HepG2 (cell line): ENCODE results near the gene ZFPM1. TPM values are rescaled to one million over a fixed set of nuclear protein-coding genes. Genes with fewer than 3 reads are reported as not detected.
A peak's percentile ranks its signal among the peaks of the same experiment; 100 is the strongest.

ENCODE experiments used
- ARID5B ChIP-seq: IDR thresholded peaks from 2 replicates; pipeline ENCODE4 v1.4.0; 2020; ENCODE audit warnings: mild to moderate bottlenecking, missing genetic modification reagents
- GATA4 ChIP-seq: sonication (generic); IDR thresholded peaks from 2 replicates; pipeline ENCODE4 v1.6.1; 2016; ENCODE audit warnings: antibody characterized with exemption, low read depth, borderline replicate concordance
- HMGXB4 ChIP-seq, 2 experiments: sonication (generic) in 1 of 2; formaldehyde crosslinking in 1 of 2; IDR thresholded peaks; 2 replicates each; pipeline versions ENCODE4 v1.4.0 to v1.6.1; 2018 to 2020; ENCODE audit warnings: missing genetic modification reagents in 2 of 2, borderline replicate concordance in 1 of 2, low read depth in 1 of 2, mild to moderate bottlenecking in 1 of 2, missing biosample characterization in 1 of 2
- MLXIP ChIP-seq: sonication (generic); formaldehyde crosslinking; IDR thresholded peaks from 2 replicates; pipeline ENCODE4 v1.9.0; 2021; ENCODE audit warnings: missing genetic modification reagents, borderline replicate concordance
- MNT ChIP-seq: fragments of 450-650 bp; IDR thresholded peaks from 2 replicates; pipeline ENCODE4 v1.6.1; 2016
- NCOA2 ChIP-seq: sonication (generic); formaldehyde crosslinking; IDR thresholded peaks from 2 replicates; pipeline ENCODE4 v1.8.0; 2022; ENCODE audit warnings: inconsistent platforms
- NR3C1 ChIP-seq: sonication (generic); formaldehyde crosslinking; IDR thresholded peaks from 2 replicates; pipeline ENCODE4 v1.4.0; 2020; ENCODE audit warnings: missing genetic modification reagents
- POGZ ChIP-seq: sonication (generic); formaldehyde crosslinking; IDR thresholded peaks from 2 replicates; pipeline ENCODE4 v1.4.0; 2020; ENCODE audit warnings: mild to moderate bottlenecking, missing genetic modification reagents
- ZBTB7B ChIP-seq: sonication (generic); formaldehyde crosslinking; IDR thresholded peaks from 2 replicates; pipeline ENCODE4 v1.4.0; 2020; ENCODE audit warnings: missing genetic modification reagents
- ZNF17 ChIP-seq: sonication (generic); formaldehyde crosslinking; IDR thresholded peaks from 2 replicates; pipeline ENCODE4 v1.5.0; 2020; ENCODE audit warnings: mild to moderate bottlenecking, missing genetic modification reagents
- ZNF382 ChIP-seq: sonication (generic); formaldehyde crosslinking; IDR thresholded peaks from 2 replicates; pipeline ENCODE4 v1.5.0; 2020; ENCODE audit warnings: missing genetic modification reagents, mild to moderate bottlenecking, borderline replicate concordance
- ZNF468 ChIP-seq: sonication (generic); formaldehyde crosslinking; IDR thresholded peaks from 2 replicates; pipeline ENCODE4 v1.8.0; 2022; ENCODE audit warnings: mild to moderate bottlenecking, moderate library complexity, missing genetic modification reagents
- ZNF552 ChIP-seq: sonication (generic); formaldehyde crosslinking; IDR thresholded peaks from 2 replicates; pipeline ENCODE4 v1.9.0; 2022; ENCODE audit warnings: missing genetic modification reagents, mild to moderate bottlenecking, borderline replicate concordance
- ZNF556 ChIP-seq: sonication (generic); formaldehyde crosslinking; IDR thresholded peaks from 2 replicates; pipeline ENCODE4 v1.4.0; 2020; ENCODE audit warnings: mild to moderate bottlenecking, missing genetic modification reagents, borderline replicate concordance
- ZNF564 ChIP-seq: sonication (generic); formaldehyde crosslinking; IDR thresholded peaks from 2 replicates; pipeline ENCODE4 v1.8.1; 2023; ENCODE audit warnings: mild to moderate bottlenecking, missing genetic modification reagents
- ZNF773 ChIP-seq: sonication (generic); formaldehyde crosslinking; IDR thresholded peaks from 2 replicates; pipeline ENCODE4 v1.4.0; 2020; ENCODE audit warnings: missing genetic modification reagents, borderline replicate concordance
- polyA plus RNA-seq, 8 experiments: library from polyadenylated mRNA; depleted of rRNA in 3 of 8; stranded (reverse) in 7 of 8; unstranded in 1 of 8; fragments of >200 nt; fragmentation: Illumina TruSeq in 4 of 8; extraction: Trizol in 4 of 8; gene quantifications; 2 replicates each; pipeline versions ENCODE4 v1.2.1 to v1.2.3, GENCODE V29; 2011 to 2016; ENCODE audit warnings: low read depth in 4 of 8, missing spikeins in 1 of 8, mixed read lengths in 1 of 8; ENCODE audit not compliant: insufficient read depth in 1 of 8
- total RNA-seq, 5 experiments: library from RNA; depleted of rRNA; stranded (reverse); fragments of >200 nt; fragmentation: Illumina TruSeq; extraction: Trizol; gene quantifications; 2 replicates each; pipeline ENCODE4 v1.2.3, GENCODE V29; 2016; ENCODE audit warnings: low read depth in 1 of 5

The ZFPM1 gene
- total and polyA plus RNA-seq, 2 of the 13 experiments (the other 11 are each of a cell fraction or from before 2014, with no cell fraction given) = 1.3 to 3.8 TPM

GRCh38 chr16:88550246-88550661 is 97.2 kb downstream of the ZFPM1 start (continued):
- TF ChIP-seq MLXIP (CRISPR knock-in tag) (no peak), POGZ (CRISPR knock-in tag) (no peak), ZNF552 (CRISPR knock-in tag) (0 out of 2 replicates have a peak, but pooled peaks have one; percentile 49), MNT (no peak), ZNF17 (CRISPR knock-in tag) (no peak), NCOA2 (no peak), ARID5B (CRISPR knock-in tag) (no peak), ZNF564 (CRISPR knock-in tag) (no peak), ZNF468 (CRISPR knock-in tag) (no peak), GATA4 (no peak), ZNF556 (CRISPR knock-in tag) (no peak), ZNF382 (CRISPR knock-in tag) (no peak), NR3C1 (CRISPR knock-in tag) (no peak), ZNF773 (no peak), HMGXB4 (CRISPR knock-in tag; IDR thresholded peaks at IDR 0.05; ENCODE audit: borderline replicate concordance in 1 of 2, low read depth in 1 of 2) (no peak), ZBTB7B (CRISPR knock-in tag) (no peak)
